Measurements from ENCODE around the gene FAM20B.

The FAM20B gene

DNA sequence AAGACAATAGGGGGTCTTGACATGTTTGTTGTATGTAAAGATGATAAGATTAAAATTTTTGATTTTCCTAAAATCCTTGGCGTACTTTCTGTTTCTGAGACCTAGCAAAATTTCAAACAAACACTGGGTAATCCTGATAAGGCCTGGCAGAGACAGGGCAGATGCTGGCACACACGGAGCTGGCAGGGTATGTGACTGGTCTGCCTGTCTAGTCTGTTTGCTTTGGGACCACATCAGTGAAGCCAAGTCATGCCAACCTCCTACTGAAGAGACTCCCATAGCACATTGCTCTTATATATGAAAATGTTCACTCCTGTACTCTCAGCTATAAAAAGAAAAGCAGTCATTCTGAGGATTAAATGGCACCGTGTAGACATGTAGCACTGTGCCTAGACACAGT lies 70.2 kb downstream of the FAM20B start:
- DNase-seq: no peak

DNA sequence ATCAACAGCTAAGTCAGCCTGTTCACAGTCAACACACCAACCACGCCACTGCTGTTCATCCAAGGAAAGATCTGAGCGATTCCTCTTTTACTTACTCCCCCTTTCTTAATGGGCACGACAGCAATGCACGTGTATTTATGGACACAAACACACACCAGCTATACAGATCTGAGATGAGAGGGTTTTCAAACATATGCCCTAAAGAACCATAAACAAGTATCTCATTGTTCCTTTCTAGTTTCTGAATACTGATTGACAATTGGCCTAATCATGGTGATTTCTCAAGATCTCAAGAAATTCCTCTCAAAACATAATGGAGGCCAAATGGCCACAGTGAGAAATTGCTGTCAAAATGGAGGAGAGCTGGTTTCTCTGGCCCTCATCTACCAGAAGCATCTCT lies 74.2 kb downstream of the FAM20B start:
- no peak for DNase-seq

DNA sequence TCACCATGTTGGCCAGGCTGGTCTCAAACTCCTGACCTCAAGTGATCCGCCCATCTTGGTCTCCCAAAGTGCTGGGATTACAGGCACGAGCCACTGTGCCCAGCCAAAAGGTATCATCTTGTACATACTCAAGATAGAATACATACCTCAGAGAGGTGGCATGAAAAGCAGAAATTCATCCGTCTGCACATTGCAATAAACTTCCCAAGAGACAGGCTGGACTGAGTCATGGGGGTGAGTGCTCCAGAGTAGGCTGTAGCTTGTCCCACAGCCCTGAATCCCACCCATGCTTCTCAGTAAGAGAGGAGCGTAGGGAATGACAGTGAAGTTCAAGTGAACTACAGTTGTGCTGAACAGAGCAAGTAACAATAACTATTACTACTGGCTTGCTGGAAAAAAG lies 75.9 kb downstream of the FAM20B start:
- DNase-seq: no peak

DNA sequence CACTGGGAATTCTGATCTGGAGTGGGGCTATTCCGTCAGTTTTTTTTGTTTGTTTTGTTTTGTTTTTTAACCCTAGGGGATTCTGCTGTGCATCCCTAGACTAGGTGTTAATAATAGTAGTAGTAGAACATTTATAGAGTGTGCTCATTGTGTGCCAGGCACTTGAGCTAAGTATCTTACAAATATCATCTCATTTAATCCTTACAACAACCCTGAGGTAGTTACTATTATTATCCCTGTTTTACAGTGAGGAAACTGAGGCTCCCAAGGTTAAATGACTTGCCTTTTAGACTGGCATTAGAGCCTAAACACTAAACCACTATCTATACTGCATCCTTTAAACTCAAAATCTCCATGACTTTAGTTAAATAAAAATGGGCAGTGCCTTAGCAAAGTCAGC lies 78.3 kb downstream of the FAM20B start:
- DNase-seq: no peak

DNA sequence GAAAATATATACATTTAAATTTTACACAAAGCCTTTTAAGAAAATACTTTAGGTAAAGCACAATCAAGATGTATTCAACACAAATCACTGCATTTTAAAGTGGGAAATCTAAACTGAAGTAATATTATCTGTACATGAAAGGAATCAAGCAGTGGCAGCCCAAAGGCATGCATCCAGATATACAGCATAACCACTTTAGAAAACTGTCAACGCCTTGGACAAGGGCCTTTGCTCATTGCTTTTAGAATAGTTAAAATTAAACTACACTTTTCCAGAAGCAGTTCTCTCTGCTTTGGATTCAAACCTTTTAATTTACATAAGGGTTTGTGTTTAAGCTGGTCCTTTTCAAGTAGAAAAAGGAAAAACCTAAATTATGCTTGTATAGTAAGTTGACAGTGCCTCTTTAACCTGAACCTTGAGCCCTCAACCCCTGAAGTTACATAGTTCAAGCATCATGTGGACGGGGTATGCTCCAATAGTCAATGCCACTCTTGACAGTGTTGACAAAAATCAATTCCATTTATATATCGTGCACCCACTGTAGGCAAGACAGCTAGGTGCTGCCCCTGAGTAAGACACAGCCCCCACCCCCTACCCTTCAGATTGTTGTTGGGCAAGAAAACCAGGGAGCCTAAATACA lies 79.0 kb downstream of the FAM20B start:
- no peak for DNase-seq

DNA sequence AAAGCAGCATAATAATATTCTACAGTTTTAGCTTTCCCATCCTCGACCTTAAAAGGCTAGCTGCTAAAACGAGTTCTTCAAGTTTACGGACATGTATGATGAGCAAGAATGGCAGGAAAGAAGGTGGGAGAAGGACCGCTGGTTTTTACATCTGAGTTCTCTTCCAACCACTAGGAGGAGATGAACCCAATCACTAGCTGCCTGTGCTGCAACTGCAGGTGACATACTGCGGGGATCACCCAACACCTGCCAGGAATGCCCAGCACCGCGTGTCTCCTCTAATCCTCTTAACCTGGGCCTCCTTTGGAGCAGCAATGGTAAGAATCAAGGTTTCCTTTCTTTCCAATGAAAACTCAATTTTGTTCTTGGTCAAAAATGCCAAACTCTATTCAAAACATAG lies 79.7 kb downstream of the FAM20B start:
- DNase-seq: no peak

DNA sequence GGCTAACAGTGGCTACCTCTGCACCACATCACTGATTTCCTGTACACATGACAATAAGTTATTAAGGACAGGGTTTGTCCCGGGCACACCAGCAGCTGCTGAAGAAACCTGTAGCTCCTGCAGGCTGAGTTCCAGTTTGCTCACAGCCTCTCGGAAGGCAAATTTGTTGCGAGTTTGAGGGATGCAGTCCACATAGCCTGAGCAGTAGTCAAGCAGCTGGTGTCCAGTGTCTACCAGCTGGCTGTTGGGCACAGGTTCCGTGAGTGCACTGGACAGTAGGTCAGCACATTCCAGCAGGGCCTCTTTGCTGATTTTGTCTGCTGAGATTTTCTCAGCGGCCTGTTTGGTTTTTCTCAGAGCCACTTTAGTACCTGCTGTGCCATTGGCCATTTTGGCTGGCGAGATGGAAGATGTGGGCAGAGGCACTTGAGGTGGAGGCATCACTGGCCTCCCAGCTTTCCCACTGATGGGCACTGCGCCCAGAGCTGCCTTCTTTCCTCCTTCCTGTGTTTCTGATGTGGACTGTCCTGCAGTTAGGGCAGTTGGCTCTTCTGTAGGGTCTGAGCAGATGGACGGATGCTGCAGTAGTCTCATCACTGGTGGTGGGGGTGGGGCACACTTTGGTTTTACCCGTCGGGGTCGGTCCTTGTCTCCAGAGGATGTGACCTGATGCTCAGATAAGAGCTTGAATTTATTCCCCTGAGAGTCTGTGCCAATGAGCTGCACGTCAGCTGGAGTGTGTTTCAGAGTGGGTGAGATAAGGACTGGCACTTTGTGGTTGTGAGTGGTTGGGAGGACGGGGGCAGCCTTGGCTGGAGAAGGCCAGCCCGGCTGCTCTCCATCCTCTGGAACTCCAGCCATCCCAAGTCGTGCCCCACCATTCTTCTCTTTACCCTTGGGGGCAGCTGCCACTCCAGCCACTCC lies 82.3 kb downstream of the FAM20B start:
- DNase-seq: no peak

DNA sequence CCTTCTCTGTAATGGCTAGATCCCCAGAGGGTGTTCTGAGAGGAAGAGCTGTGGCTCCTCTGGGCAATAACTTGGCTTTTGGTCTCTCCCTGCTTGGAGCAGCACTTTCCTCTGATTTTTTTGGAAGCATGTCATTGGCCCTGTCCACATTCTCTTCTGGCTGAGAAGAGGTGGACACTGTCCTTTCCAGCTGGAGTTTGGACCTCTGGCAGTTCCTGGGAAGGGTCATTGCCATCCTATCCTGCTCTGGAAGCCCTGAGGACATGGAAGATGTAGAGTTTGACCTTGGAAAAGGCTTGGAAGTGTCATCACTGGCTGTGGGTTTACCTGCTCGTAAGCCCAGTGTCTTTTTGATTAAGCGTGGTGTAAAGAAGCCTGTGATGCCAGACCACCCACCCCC lies 83.0 kb downstream of the FAM20B start:
- DNase-seq: no peak

DNA sequence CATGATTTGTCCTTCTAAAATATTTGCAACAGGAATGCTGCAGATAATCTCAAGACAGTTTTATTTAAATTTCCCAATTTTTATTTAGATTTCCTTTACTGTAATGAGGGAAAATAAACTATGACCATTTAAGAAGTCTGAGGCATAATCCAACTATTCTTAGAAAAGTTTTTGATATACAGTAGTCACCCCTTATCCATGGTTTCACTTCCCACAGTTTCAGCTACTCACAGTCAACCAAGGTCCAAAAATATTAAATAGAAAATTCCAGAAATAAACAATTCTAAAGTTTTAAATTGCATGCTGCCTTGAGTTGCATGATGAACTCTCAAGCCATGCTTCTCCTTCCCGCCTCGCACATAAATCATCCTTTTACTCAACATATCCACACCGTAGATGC lies 89.5 kb downstream of the FAM20B start:
- DNase-seq: no peak

DNA sequence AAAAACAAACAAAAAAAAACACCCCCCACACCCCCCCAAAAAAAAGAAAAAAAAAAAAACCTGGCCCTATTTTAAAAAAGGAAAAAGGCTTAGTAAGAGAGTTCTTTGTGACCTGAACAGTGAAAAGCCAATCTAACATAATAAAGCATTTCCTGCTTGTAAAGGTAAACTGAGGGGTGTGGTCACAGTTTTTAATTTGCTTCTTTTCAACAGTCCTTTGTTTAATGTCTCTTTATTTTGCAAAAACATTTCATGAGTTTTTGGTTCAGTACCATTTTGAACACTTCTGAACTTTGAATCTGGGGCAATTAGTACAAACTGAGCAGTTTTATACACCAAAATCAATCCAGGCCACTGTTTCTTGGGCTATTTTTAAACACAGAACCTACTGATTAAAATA lies 93.8 kb downstream of the FAM20B start:
- DNase-seq: no peak

DNA sequence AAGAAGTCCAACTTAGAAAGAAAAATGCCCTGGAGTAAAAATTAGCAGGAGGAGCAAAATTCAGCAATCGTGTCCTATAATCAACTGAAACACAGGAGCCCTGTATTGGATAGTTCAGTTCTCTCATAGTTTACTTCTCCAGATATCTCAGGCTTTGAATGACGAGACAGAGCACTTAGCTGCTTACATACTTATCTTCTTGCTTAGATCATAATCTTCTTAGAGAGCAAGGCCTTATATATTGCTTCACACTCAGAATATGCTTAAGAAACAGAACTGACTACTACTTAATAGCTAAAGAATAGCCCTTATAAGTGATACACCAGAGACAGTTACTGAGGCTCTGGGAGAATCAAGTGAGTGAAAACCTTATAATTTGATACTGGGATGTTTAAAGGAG lies 95.0 kb downstream of the FAM20B start:
- no peak for DNase-seq

DNA sequence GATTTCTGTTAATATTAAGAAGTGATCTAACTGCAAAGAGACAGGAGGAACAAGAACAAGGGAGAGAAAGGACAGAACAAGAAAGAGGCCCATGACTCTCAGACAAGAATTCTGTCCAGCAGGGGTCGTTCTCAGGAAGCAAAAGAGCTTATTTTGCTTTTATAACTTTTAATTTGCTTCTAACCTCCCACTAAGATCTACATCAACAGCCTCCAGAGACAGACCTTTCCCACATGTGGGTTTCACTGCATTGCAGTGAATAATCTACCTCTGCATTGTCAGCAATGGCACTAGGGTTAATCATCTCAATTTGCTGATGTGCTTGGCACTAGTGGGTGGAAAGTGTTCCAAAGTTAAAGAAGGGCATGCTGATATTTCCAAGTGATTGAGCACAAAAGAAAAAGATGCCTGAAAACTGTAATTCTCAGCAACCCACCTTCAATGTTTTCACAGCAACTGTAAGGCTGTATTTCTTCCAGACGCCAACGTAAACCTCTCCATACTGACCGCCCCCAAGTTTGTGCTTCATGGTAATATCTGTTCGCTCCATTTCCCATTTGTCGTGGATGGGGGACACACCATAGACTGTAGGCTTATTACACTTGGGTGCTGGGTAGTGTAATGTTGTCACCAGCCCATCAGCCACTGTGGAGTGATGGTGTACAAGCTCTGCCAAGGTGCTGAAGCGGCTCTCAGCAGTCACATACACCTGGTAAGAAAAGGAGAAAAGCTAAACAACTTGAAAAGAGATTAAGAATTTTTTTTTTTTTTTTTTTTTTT lies 95.7 kb downstream of the FAM20B start:
- peak; percentile 60 for DNase-seq

DNA sequence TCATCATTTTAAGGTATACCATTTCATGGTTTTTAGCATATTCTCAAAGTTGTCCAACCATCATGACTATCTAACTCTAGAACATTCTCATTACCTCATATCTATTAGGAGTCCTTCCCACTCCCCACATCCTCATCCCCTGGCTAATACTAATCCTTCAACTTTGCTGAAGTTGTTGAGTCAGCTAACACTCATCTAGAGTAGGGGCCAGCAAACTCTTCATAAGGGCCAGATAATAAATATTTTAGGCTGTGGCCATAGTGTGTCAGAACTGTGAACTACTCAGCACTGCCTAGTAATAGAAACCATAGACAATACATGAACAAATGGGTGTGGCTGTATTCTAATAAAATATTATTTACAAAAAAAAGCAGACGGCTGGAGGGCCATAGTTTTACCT lies 99.2 kb downstream of the FAM20B start:
- DNase-seq: no peak
